ENCODE results near the gene FOXN4.

- TF ChIP-seq POLR2A (IDR thresholded peaks at IDR 0.05) (no peak), CTCF (IDR thresholded peaks at IDR 0.05) (no peak), EP300 (IDR thresholded peaks at IDR 0.05) (no peak), POLR2AphosphoS5 (IDR thresholded peaks at IDR 0.05) (no peak)
Measured at GRCh38 chr12:109267361-109267760, 41.7 kb downstream of the FOXN4 start.

Data from suprapubic skin (tissue), 4 donors.